Choroid plexus epithelial cell (primary cell): ENCODE data around the gene SMOC2.

Experiments used
- DNase-seq: peaks from one replicate; pipeline ENCODE4 v3.0.0-alpha.2; 2010; ENCODE audit warnings: low read depth
- H3K4me3 ChIP-seq: 2 replicates; pipeline ENCODE4 v1.5.1; 2011; ENCODE audit warnings: low read depth, mild to moderate bottlenecking, control low read depth, low read length, moderate library complexity
- CTCF ChIP-seq: conservative IDR thresholded peaks from 2 replicates; pipeline ENCODE4 v1.5.1; 2011; ENCODE audit warnings: low read depth, mild to moderate bottlenecking, control low read depth, inconsistent platforms, low read length, moderate library complexity

The SMOC2 gene

GRCh38 chr6:168708526-168708925 is 267.5 kb downstream of the SMOC2 start:
- no peak for DNase-seq
- no peak for TF ChIP-seq CTCF
- H3K4me3 ChIP-seq: no peak overlapping the region

- H3K4me3 ChIP-seq: no peak overlapping the region
- no peak for DNase-seq
- TF ChIP-seq CTCF: no peak
Observed at GRCh38 chr6:168708984-168709383, 268.0 kb downstream of the SMOC2 start.

GRCh38 chr6:168709390-168709789 is 268.4 kb downstream of the SMOC2 start:
- no peak overlapping the region for H3K4me3 ChIP-seq
- DNase-seq: no peak
- no peak for TF ChIP-seq CTCF

- DNase-seq: no peak
- TF ChIP-seq CTCF: no peak
- H3K4me3 ChIP-seq: no peak overlapping the region
Observed at GRCh38 chr6:168709991-168710390, 269.0 kb downstream of the SMOC2 start.

GRCh38 chr6:168711049-168711640 is 270.2 kb downstream of the SMOC2 start:
- peak; percentile 15 for DNase-seq
- TF ChIP-seq CTCF: peak; percentile 41
- no peak overlapping the region for H3K4me3 ChIP-seq

- no peak for TF ChIP-seq CTCF
- DNase-seq: no peak
- H3K4me3 ChIP-seq: no peak overlapping the region
Observed at GRCh38 chr6:168711666-168712300, 270.8 kb downstream of the SMOC2 start.

- H3K4me3 ChIP-seq: no peak overlapping the region
- DNase-seq: no peak
- no peak for TF ChIP-seq CTCF
Observed at GRCh38 chr6:168712993-168713392, 272.0 kb downstream of the SMOC2 start.
